Suprapubic skin (tissue), 4 donors: Measurements from ENCODE around the gene ARHGAP10.

Source experiments
- EP300 ChIP-seq: sonication (generic); formaldehyde crosslinking; IDR thresholded peaks from one replicate; pipeline ENCODE4 v1.6.1; 2017; ENCODE audit warnings: antibody characterized with exemption
- POLR2A ChIP-seq, 2 donors: fragments of 450-650 bp; IDR thresholded peaks; one replicate each; pipeline ENCODE4 v1.6.1; 2017; ENCODE audit warnings: antibody characterized with exemption in 2 of 2, mild to moderate bottlenecking in 2 of 2, moderate library complexity in 2 of 2
- POLR2AphosphoS5 ChIP-seq, 3 donors: sonication (generic); formaldehyde crosslinking; IDR thresholded peaks; one replicate each; pipeline ENCODE4 v1.6.1; 2017; ENCODE audit warnings: antibody characterized with exemption in 3 of 3
- TF ChIP-seq, protein P1 (sequence below), 2 donors: fragments of 200-600 bp in 1 of 2; fragments of 450-650 bp in 1 of 2; sonication (generic) in 1 of 2; IDR thresholded peaks; one replicate each; pipeline ENCODE4 v1.5.1; 2016 to 2019; ENCODE audit warnings: antibody characterized with exemption in 2 of 2, mild to moderate bottlenecking in 1 of 2, moderate library complexity in 1 of 2

GRCh38 chr4:147822128-147822527 is 90.2 kb downstream of the ARHGAP10 start:
- TF ChIP-seq, protein P1, sequence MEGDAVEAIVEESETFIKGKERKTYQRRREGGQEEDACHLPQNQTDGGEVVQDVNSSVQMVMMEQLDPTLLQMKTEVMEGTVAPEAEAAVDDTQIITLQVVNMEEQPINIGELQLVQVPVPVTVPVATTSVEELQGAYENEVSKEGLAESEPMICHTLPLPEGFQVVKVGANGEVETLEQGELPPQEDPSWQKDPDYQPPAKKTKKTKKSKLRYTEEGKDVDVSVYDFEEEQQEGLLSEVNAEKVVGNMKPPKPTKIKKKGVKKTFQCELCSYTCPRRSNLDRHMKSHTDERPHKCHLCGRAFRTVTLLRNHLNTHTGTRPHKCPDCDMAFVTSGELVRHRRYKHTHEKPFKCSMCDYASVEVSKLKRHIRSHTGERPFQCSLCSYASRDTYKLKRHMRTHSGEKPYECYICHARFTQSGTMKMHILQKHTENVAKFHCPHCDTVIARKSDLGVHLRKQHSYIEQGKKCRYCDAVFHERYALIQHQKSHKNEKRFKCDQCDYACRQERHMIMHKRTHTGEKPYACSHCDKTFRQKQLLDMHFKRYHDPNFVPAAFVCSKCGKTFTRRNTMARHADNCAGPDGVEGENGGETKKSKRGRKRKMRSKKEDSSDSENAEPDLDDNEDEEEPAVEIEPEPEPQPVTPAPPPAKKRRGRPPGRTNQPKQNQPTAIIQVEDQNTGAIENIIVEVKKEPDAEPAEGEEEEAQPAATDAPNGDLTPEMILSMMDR (IDR thresholded peaks at IDR 0.05), result no peak
- TF ChIP-seq POLR2A (IDR thresholded peaks at IDR 0.05), result no peak
- TF ChIP-seq POLR2AphosphoS5 (IDR thresholded peaks at IDR 0.05), result no peak
- no peak for TF ChIP-seq EP300
